GM12878 (cell line): ENCODE data around the gene SRPK3. TPM values are rescaled to one million over a fixed set of nuclear protein-coding genes. Genes with fewer than 3 reads are reported as not detected.

Source experiments
- ATAC-seq: fragments of 200-7000 bp; cut with Tn5 transposase; 3 replicates; pipeline ENCODE4 v1.9.1; 2020; ENCODE audit warnings: mild to moderate bottlenecking, moderate library complexity
- BruUV-seq: library from RNA; stranded (reverse); fragments of 400-500 nt; replicated peaks from 2 replicates; lab custom pipeline; 2021; lab: Mats Ljungman, UMichigan
- CTCF ChIA-PET: fragments of 300-600 bp; sonication (Branson Sonifier 250); formaldehyde crosslinking; extraction: SDS; loops from one replicate; lab custom pipeline; 2021; ENCODE audit warnings: inconsistent platforms; lab: Yijun Ruan, JAX
- POLR2A ChIA-PET: fragments of 350-600 bp; formaldehyde crosslinking; extraction: SDS; loops from one replicate; lab custom pipeline; 2021; ENCODE audit warnings: inconsistent platforms; lab: Charles Lee
- RAD21 ChIA-PET: fragments of 300-600 bp; sonication (Branson Sonifier 250); formaldehyde crosslinking; loops from one replicate; lab custom pipeline; 2023; ENCODE audit warnings: antibody characterized with exemption; ENCODE audit not compliant: unreplicated experiment; lab: Charles Lee
- SMC1A ChIA-PET: fragments of 300-600 bp; sonication (Branson Sonifier 250); formaldehyde crosslinking; loops from one replicate; lab custom pipeline; 2023; ENCODE audit not compliant: unreplicated experiment, uncharacterized antibody; lab: Charles Lee
- DNase-seq: peaks from one replicate; pipeline ENCODE4 v3.0.0-alpha.2; 2011; ENCODE audit warnings: low read depth, low spot score
- FAIRE-seq: peaks from 3 replicates; lab custom pipeline; 2011; peaks lifted over from hg19 to GRCh38; lab: Jason Lieb, UNC
- H2AFZ ChIP-seq: 2 replicates; pipeline ENCODE4 v1.6.0; 2011; ENCODE audit warnings: low read depth, low read length, control low read depth; ENCODE audit not compliant: control insufficient read depth
- H3K27ac ChIP-seq: 2 replicates; pipeline ENCODE4 v1.5.1; 2011; ENCODE audit warnings: control low read depth; ENCODE audit not compliant: control insufficient read depth, insufficient read depth
- H3K27me3 ChIP-seq, 2 experiments: replicated peaks in 1 of 2; 2 replicates each; pipeline versions ENCODE4 v1.6.0 to v1.6.1; 2011; ENCODE audit warnings: low read length in 1 of 2; ENCODE audit not compliant: control insufficient read depth in 2 of 2, insufficient read depth in 2 of 2
- H3K36me3 ChIP-seq, 2 experiments: 2 replicates each; pipeline ENCODE4 v1.5.1; 2011; ENCODE audit warnings: low read length in 1 of 2; ENCODE audit not compliant: control insufficient read depth in 2 of 2, insufficient read depth in 2 of 2
- H3K4me1 ChIP-seq: 2 replicates; pipeline ENCODE4 v1.6.1; 2011; ENCODE audit warnings: mild to moderate bottlenecking, low read length, moderate library complexity, mixed read lengths; ENCODE audit not compliant: control insufficient read depth, insufficient read depth
- H3K4me2 ChIP-seq: 2 replicates; pipeline ENCODE4 v1.6.0; 2011; ENCODE audit warnings: control low read depth; ENCODE audit not compliant: control insufficient read depth, insufficient read depth
- H3K4me3 ChIP-seq: fragments of 200-600 bp; sonication (generic); 2 replicates; pipeline ENCODE4 v1.5.1; 2016
- H3K79me2 ChIP-seq: 2 replicates; pipeline ENCODE4 v1.6.0; 2011; ENCODE audit warnings: low read length; ENCODE audit not compliant: control insufficient read depth, insufficient read depth
- H3K9ac ChIP-seq: 2 replicates; pipeline ENCODE4 v1.8.0; 2011; ENCODE audit warnings: low read length, control low read depth, mixed read lengths; ENCODE audit not compliant: control insufficient read depth, insufficient read depth
- H3K9me3 ChIP-seq: replicated peaks from 3 replicates; pipeline ENCODE4 v1.5.1; 2011; ENCODE audit warnings: mild to moderate bottlenecking, low read length; ENCODE audit not compliant: control insufficient read depth, insufficient read depth
- H4K20me1 ChIP-seq: 2 replicates; pipeline ENCODE4 v1.6.0; 2011; ENCODE audit not compliant: control insufficient read depth, insufficient read depth
- ASH2L ChIP-seq: fragments of 300-600, 200-600 bp; sonication (generic); IDR thresholded peaks from 2 replicates; pipeline ENCODE4 v1.6.1; 2017; ENCODE audit warnings: low read depth, mild to moderate bottlenecking, borderline replicate concordance
- CBX3 ChIP-seq: fragments of 200-600 bp; sonication (generic); IDR thresholded peaks from 2 replicates; pipeline ENCODE4 v1.6.1; 2016; ENCODE audit warnings: low read depth, borderline replicate concordance
- GATAD2B ChIP-seq: fragments of 450-650 bp; conservative IDR thresholded peaks from 2 replicates; pipeline ENCODE4 v1.6.1; 2017; ENCODE audit warnings: low read depth, mild to moderate bottlenecking, moderate library complexity
- KDM1A ChIP-seq: fragments of 200-600 bp; sonication (generic); IDR thresholded peaks from 2 replicates; pipeline ENCODE4 v1.6.1; 2016; ENCODE audit warnings: borderline replicate concordance
- MTA3 ChIP-seq: IDR thresholded peaks from 2 replicates; pipeline ENCODE4 v1.6.1; 2012; ENCODE audit warnings: low read length, inconsistent platforms, borderline replicate concordance
- NR2F1 ChIP-seq: fragments of 450-650 bp; conservative IDR thresholded peaks from 2 replicates; pipeline ENCODE4 v1.6.1; 2017; ENCODE audit warnings: mild to moderate bottlenecking
- POLR2AphosphoS5 ChIP-seq: IDR thresholded peaks from 2 replicates; pipeline ENCODE4 v1.6.1; 2011; ENCODE audit warnings: mild to moderate bottlenecking, low read length, inconsistent platforms
- PRDM15 ChIP-seq: fragments of 450-650 bp; formaldehyde crosslinking; IDR thresholded peaks from 2 replicates; pipeline ENCODE4 v1.4.0; 2020; ENCODE audit warnings: mild to moderate bottlenecking, moderate library complexity
- WGBS: methylation state at CpG from one replicate; pipeline ENCODE4 v1.1.6; 2016; ENCODE audit warnings: low lambda C conversion rate; ENCODE audit not compliant: insufficient replicate concordance, insufficient coverage; ENCODE audit errors: missing lambda C conversion rate; 5-methylcytosine and 5-hydroxymethylcytosine counted together
- in situ Hi-C: fragments of 300-500 bp; cut with MboI; formaldehyde crosslinking; loops from 9 replicates; pipeline ENCODE4 v1.14.3; 2018; ENCODE audit warnings: mixed read lengths
- intact Hi-C: fragments of 100-400 bp; cut with micrococcal nuclease; formaldehyde crosslinking; loops from one replicate; pipeline ENCODE4 v1.14.2; 2022; ENCODE audit not compliant: unreplicated experiment
- polyA plus RNA-seq, 11 experiments: library from polyadenylated mRNA; depleted of rRNA in 4 of 11; unstranded in 6 of 11; stranded (reverse) in 5 of 11; fragments of >200 nt; fragmentation: Nextera tagmentation in 4 of 11; fragmentation: Illumina TruSeq in 1 of 11; extraction: Ambion mirVana in 4 of 11; extraction: Trizol in 1 of 11; gene quantifications; 1 replicate in 1 of 11; 2 replicates in 10 of 11; pipeline versions ENCODE4 v1.2.1 to v1.2.3, GENCODE V29; 2011 to 2016; ENCODE audit warnings: inconsistent platforms in 2 of 11, missing spikeins in 2 of 11, low read depth in 1 of 11
- total RNA-seq, 4 experiments: library from RNA; depleted of rRNA in 3 of 4; stranded (reverse); fragments of >200 nt in 3 of 4; fragmentation: Illumina TruSeq in 1 of 4; extraction: Trizol in 1 of 4; gene quantifications; 2 replicates each; pipeline versions ENCODE4 v1.2.1 to v1.2.3, GENCODE V29; 2013 to 2021

The SRPK3 gene
- total and polyA plus RNA-seq, 10 of the 15 experiments (the other 5 are each of a cell fraction or from before 2014, with no cell fraction given), result 0.05 to 0.19 TPM; not detected in 8

GRCh38 chrX:153802513-153803045 lies 21.7 kb downstream of the SRPK3 start:
- no peaks in the 10 kb centered on the region; the same call in 2 of the 3 replicates for H3K9me3 ChIP-seq
- WGBS, result 37% methylated on average over 14 of the region's 14 CpGs
- H3K27me3 ChIP-seq, result no peaks in the 10 kb centered on the region; a peak in 1 of 4 replicates
- no peak overlapping the region for H3K27ac ChIP-seq
- CTCF ChIA-PET, result no interaction called here
- H3K4me1 ChIP-seq, result no peaks in the 10 kb centered on the region
- DNase-seq (no peak), ATAC-seq (no peak), FAIRE-seq (no peak)
- H3K4me3 ChIP-seq, result no peak overlapping the region
- no TSS peak for BruUV-seq
- no peaks in the 10 kb centered on the region for H3K79me2 ChIP-seq
- in situ Hi-C loops (loop anchor here (25.0 kb wide), 1 partner anchor 615 kb away; the partner anchor contains the start of gene MAGEA1), intact Hi-C loops (no loop called here)
- H4K20me1 ChIP-seq, result no peaks in the 10 kb centered on the region
- POLR2A ChIA-PET, result no interaction called here
- no peak overlapping the region for H2AFZ ChIP-seq
- H3K4me2 ChIP-seq, result no peak overlapping the region
- no peak overlapping the region for H3K9ac ChIP-seq
- RAD21 ChIA-PET, result no interaction called here
- H3K36me3 ChIP-seq, result peaks cover 0 to 1% of the 10 kb centered on the region in 2 experiments; a peak in 1 of 4 replicates
- SMC1A ChIA-PET, result no interaction called here
- no peak for TF ChIP-seq CBX3
- no peak for TF ChIP-seq NR2F1
- no peak for TF ChIP-seq POLR2AphosphoS5
- TF ChIP-seq MTA3, result no peak
- no peak for TF ChIP-seq PRDM15 (CRISPR knock-in tag)
- no peak for TF ChIP-seq GATAD2B
- no peak for TF ChIP-seq ASH2L
- no peak for TF ChIP-seq KDM1A
